PFSK-1 (cell line): Measurements from ENCODE around the gene ZNRF2.

Experiments used
- FOXP2 ChIP-seq: optimal IDR thresholded peaks from 2 replicates; pipeline ENCODE3; 2011; ENCODE audit warnings: borderline replicate concordance, control low read depth, inconsistent platforms; ENCODE audit not compliant: insufficient read depth; ENCODE audit errors: extremely low read length, extremely low read depth
- POLR2AphosphoS5 ChIP-seq: IDR thresholded peaks from 2 replicates; pipeline ENCODE4 v1.6.1; 2012; ENCODE audit warnings: low read depth, mild to moderate bottlenecking, control low read depth, low read length, moderate library complexity
- REST ChIP-seq, 2 experiments: IDR thresholded peaks; 2 replicates each; pipeline versions ENCODE4 v1.6.1 to v1.8.0; 2011 to 2012; ENCODE audit warnings: low read depth in 2 of 2, low read length in 2 of 2, control low read depth in 1 of 2, inconsistent platforms in 1 of 2, mild to moderate bottlenecking in 1 of 2, moderate library complexity in 1 of 2; ENCODE audit not compliant: insufficient read depth in 1 of 2
- SIN3A ChIP-seq: IDR thresholded peaks from 2 replicates; pipeline ENCODE4 v1.6.1; 2012; ENCODE audit warnings: mild to moderate bottlenecking, low read length, moderate library complexity, borderline replicate concordance; ENCODE audit not compliant: insufficient read depth
- TAF1 ChIP-seq: IDR thresholded peaks from 2 replicates; pipeline ENCODE4 v1.6.1; 2012; ENCODE audit warnings: low read length, control low read depth, borderline replicate concordance; ENCODE audit not compliant: insufficient read depth

ZNRF2 gene

DNA sequence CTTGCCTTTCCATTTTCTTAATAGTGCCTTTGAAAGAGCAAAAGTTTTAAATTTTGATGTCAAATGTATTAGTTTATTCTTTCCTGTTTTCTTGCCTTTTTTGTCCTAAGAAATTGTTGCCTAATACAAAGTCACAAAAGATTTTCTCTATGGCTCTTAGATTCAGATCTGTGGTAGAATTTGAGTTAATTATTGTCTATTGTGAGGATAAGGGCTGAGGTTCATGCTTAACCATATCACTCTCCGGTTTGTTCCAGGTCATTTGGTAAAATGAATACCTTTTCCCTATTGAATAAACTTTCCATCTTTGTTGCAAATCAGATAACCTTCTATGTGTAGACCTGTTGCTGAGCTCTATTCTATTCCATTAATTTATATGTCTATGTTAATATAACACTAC lies 98.2 kb downstream of the ZNRF2 start:
- TF ChIP-seq REST (IDR thresholded peaks at IDR 0.05; ENCODE audit: insufficient read depth in 1 of 2, low read depth in 2 of 2, low read length in 2 of 2) (no peak), FOXP2 (no peak), POLR2AphosphoS5 (no peak), SIN3A (no peak), TAF1 (no peak)

DNA sequence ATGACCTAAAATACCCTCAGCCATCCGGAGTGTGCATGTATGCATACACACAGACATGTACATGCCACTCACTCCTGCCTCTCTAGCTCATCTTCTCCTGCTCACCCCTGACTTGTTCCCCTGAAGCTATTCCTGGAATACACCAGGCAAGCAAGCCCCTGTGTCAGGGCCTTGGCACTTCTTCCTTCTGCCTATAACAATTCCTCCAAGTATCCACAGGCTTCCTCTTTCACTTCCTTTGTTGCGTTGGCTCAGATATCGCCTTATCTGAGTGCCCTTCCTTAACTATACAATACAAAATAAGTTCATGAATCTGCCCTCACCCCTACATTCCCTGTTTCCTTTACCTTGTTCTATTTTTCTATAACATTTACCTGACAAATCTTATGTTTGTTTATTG lies 105.4 kb downstream of the ZNRF2 start:
- TF ChIP-seq TAF1 (no peak), REST (IDR thresholded peaks at IDR 0.05; ENCODE audit: insufficient read depth in 1 of 2, low read depth in 2 of 2, low read length in 2 of 2) (no peak), SIN3A (no peak), POLR2AphosphoS5 (no peak), FOXP2 (no peak)

DNA sequence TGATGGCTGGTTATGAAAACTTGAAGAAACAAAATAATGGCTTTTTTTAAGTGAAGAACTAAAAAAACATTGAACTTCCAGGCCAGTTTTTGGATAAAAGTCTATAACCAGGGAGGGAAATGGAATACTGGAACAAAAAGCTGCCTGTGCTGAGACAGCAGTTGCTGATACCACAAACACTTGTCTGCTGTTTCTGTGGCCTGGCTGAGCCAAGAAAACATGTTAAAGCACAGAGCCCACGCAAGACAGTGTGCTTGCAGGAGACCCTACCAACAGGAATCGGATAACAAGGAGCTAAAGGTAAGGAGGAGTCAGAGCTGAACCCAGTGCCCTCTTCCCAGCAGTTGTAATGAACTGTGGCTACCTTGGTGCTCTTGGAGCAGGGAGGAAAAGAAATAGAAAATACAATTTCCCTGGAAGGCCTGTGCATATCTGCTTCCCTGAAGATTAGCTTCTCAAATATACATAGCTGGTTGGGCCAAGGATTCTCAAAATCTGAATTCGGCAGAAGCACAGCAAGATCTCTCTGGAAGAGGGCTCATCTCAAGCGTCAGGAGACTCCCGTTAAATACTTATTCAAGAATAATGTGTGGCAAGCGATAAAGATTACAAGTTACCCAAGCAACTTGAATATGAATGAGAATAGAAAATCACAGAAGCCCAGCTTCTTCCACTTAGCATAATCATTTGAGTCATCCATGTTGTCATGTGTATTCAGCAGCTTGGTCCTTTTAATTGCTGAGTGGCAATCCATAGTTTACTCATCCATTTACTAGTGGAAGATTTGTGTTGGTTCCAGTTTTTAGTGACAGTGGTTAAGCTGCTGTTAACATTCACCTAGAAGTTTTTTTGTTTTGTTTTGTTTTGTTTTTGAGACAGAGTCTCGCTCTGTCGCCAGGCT lies 106.6 kb downstream of the ZNRF2 start:
- TF ChIP-seq POLR2AphosphoS5 (no peak), FOXP2 (no peak), SIN3A (no peak), TAF1 (no peak), REST (IDR thresholded peaks at IDR 0.05; ENCODE audit: insufficient read depth in 1 of 2, low read depth in 2 of 2, low read length in 2 of 2) (no peak)

DNA sequence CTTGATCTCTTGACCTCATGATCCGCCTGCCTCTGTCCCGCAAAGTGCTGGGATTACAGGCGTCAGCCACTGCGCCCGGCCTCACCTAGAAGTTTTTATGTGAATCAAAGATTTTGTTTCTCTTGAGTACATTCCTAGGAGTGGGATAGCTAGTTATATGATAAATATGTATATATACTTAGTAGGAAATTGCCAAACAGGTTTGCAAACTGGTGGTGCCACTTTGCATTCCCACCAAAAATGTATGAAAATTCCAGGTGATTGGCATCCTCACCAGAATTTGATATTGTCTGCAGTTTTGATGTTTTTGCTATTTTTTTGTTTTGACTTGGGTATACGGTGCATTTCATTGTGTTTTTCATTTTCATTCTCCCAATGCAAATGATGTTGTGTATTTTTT lies 107.4 kb downstream of the ZNRF2 start:
- no peak for TF ChIP-seq FOXP2
- TF ChIP-seq POLR2AphosphoS5, result no peak
- no peak for TF ChIP-seq REST (IDR thresholded peaks at IDR 0.05; ENCODE audit: insufficient read depth in 1 of 2, low read depth in 2 of 2, low read length in 2 of 2)
- no peak for TF ChIP-seq TAF1
- TF ChIP-seq SIN3A, result no peak
